Natural killer cell (primary cell): ENCODE results near the gene ADGRB3. TPM values are rescaled to one million over a fixed set of nuclear protein-coding genes. Genes with fewer than 3 reads are reported as not detected.

Experiments used
- ATAC-seq, 3 donors: fragments of 150-1000 bp in 2 of 3; fragments of 200-7000 bp in 1 of 3; cut with Tn5 transposase; 1 replicate in 1 of 3; 2 replicates in 2 of 3; pipeline ENCODE4 v1.10.0; 2021; ENCODE audit warnings: mild to moderate bottlenecking in 2 of 3, moderate library complexity in 2 of 3
- DNase-seq, 2 donors: peaks; one replicate each; pipeline versions ENCODE4 v3.0.0 to v3.0.0-alpha.2; 2013 to 2021; ENCODE audit warnings: mixed read lengths in 1 of 2
- H3K27ac ChIP-seq: one replicate; pipeline ENCODE4 v1.5.1; 2013; ENCODE audit warnings: mild to moderate bottlenecking, low read length
- H3K27me3 ChIP-seq: one replicate; pipeline ENCODE4 v1.6.1; 2013; ENCODE audit warnings: low read length; ENCODE audit not compliant: control insufficient read depth, insufficient read depth
- H3K36me3 ChIP-seq: one replicate; pipeline ENCODE4 v1.6.1; 2013; ENCODE audit warnings: low read length; ENCODE audit not compliant: control insufficient read depth, insufficient read depth
- H3K4me1 ChIP-seq: one replicate; pipeline ENCODE4 v1.6.1; 2013; ENCODE audit warnings: low read length; ENCODE audit not compliant: control insufficient read depth, insufficient read depth
- H3K4me3 ChIP-seq: one replicate; pipeline ENCODE4 v1.5.1; 2013; ENCODE audit warnings: low read length
- H3K9me3 ChIP-seq: one replicate; pipeline ENCODE4 v1.6.1; 2013; ENCODE audit warnings: low read length; ENCODE audit not compliant: control insufficient read depth, insufficient read depth
- H3K27ac Mint-ChIP-seq, 2 donors: one replicate each; pipeline ENCODE4 v1.8.0; 2022; ENCODE audit warnings: mild to moderate bottlenecking in 2 of 2, mixed read lengths in 2 of 2, moderate library complexity in 1 of 2
- H3K27me3 Mint-ChIP-seq, 2 donors: one replicate each; pipeline ENCODE4 v1.8.0; 2022; ENCODE audit warnings: low read depth in 2 of 2, mixed read lengths in 2 of 2
- H3K36me3 Mint-ChIP-seq: one replicate; pipeline ENCODE4 v1.8.0; 2022; ENCODE audit warnings: mixed read lengths
- H3K4me1 Mint-ChIP-seq, 2 donors: one replicate each; pipeline ENCODE4 v1.8.0; 2022; ENCODE audit warnings: mixed read lengths in 2 of 2
- H3K4me3 Mint-ChIP-seq: one replicate; pipeline ENCODE4 v1.8.0; 2022; ENCODE audit warnings: mild to moderate bottlenecking, moderate library complexity, mixed read lengths
- H3K9me3 Mint-ChIP-seq, 2 donors: one replicate each; pipeline ENCODE4 v1.8.0; 2022; ENCODE audit warnings: mixed read lengths in 2 of 2
- WGBS: methylation state at CpG from one replicate; pipeline ENCODE4 v1.1.7; 2013; ENCODE audit warnings: missing lambda C conversion rate; ENCODE audit not compliant: insufficient coverage; 5-methylcytosine and 5-hydroxymethylcytosine counted together
- intact Hi-C: fragments of 100-400 bp; cut with micrococcal nuclease; formaldehyde crosslinking; loops from one replicate; pipeline ENCODE4 v1.14.2; 2022
- total RNA-seq, 4 donors: library from RNA; stranded (reverse); fragments of 120-200 nt in 1 of 4; gene quantifications; one replicate each; pipeline versions ENCODE4 v1.2.3 to v1.2.4, GENCODE V29; 2013 to 2022
- TF ChIP-seq, protein P1 (sequence below): fragments of 200-600 bp; IDR thresholded peaks from one replicate; pipeline ENCODE4 v1.8.0; 2022; ENCODE audit warnings: antibody characterized with exemption

ADGRB3 gene
- total RNA-seq, 3 donors from 2014 or later (not counting 1 experiment from before 2014, with no cell fraction given) = not detected

DNA sequence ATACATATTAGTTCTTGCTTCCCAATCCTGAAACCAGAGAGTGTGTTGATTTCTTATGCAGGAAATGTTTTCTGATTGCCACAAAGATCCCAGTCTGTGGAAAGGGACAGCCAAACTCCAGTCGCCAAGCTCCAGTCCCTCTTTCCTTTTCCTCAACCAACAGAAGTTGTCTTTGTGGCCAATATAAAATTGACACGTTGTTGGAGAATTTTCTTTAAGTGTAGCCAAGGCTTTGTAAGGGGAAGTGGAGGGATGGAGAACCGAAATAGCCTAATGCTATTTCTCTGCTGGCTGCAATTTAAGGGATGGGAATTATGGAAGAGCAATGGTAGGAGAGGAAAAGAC, 5.4 kb downstream of the ADGRB3 start:
- no peak overlapping the region for H3K4me3 Mint-ChIP-seq

GRCh38 chr6:68641172-68641571, 6.1 kb downstream of the ADGRB3 start:
- peaks cover 11% of the 10 kb centered on the region in 2 donors for H3K27me3 Mint-ChIP-seq

More for the DNA sequence above, 5.4 kb downstream of the ADGRB3 start:
- peaks cover 8% of the 10 kb centered on the region for H3K27me3 ChIP-seq
- H3K9me3 ChIP-seq = no peaks in the 10 kb centered on the region
- H3K36me3 Mint-ChIP-seq = no peaks in the 10 kb centered on the region
- peaks cover 9% of the 10 kb centered on the region for H3K4me1 ChIP-seq
- no peak overlapping the region for H3K27ac Mint-ChIP-seq
- H3K9me3 Mint-ChIP-seq = peaks cover 0 to 9% of the 10 kb centered on the region in 2 donors
- no peaks in the 10 kb centered on the region for H3K36me3 ChIP-seq
- WGBS = 18% methylated on average over 2 of the region's 3 CpGs
- DNase-seq = no peak
- peaks cover 17 to 21% of the 10 kb centered on the region in 2 donors for H3K4me1 Mint-ChIP-seq
- intact Hi-C loops = no loop called here
- H3K27ac ChIP-seq = no peak overlapping the region
- H3K4me3 ChIP-seq = no peak overlapping the region
- TF ChIP-seq, protein P1, sequence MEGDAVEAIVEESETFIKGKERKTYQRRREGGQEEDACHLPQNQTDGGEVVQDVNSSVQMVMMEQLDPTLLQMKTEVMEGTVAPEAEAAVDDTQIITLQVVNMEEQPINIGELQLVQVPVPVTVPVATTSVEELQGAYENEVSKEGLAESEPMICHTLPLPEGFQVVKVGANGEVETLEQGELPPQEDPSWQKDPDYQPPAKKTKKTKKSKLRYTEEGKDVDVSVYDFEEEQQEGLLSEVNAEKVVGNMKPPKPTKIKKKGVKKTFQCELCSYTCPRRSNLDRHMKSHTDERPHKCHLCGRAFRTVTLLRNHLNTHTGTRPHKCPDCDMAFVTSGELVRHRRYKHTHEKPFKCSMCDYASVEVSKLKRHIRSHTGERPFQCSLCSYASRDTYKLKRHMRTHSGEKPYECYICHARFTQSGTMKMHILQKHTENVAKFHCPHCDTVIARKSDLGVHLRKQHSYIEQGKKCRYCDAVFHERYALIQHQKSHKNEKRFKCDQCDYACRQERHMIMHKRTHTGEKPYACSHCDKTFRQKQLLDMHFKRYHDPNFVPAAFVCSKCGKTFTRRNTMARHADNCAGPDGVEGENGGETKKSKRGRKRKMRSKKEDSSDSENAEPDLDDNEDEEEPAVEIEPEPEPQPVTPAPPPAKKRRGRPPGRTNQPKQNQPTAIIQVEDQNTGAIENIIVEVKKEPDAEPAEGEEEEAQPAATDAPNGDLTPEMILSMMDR = no peak
- ATAC-seq = no peak
- peaks cover 17 to 18% of the 10 kb centered on the region in 2 donors for H3K27me3 Mint-ChIP-seq

GRCh38 chr6:68642081-68642480, 7.0 kb downstream of the ADGRB3 start:
- peaks cover under 1% of the 10 kb centered on the region for H3K27me3 ChIP-seq
- no peak overlapping the region for H3K27ac ChIP-seq
- H3K36me3 Mint-ChIP-seq = no peaks in the 10 kb centered on the region
- ATAC-seq (no peak), DNase-seq (no peak)
- no peaks in the 10 kb centered on the region for H3K36me3 ChIP-seq
- TF ChIP-seq, protein P1 = no peak
- H3K4me1 Mint-ChIP-seq = peaks cover 1 to 9% of the 10 kb centered on the region in 2 donors
- H3K27me3 Mint-ChIP-seq = peaks cover 3 to 9% of the 10 kb centered on the region in 2 donors
- no peak overlapping the region for H3K4me3 Mint-ChIP-seq
- H3K4me1 ChIP-seq = no peaks in the 10 kb centered on the region
- H3K27ac Mint-ChIP-seq = no peak overlapping the region
- H3K9me3 ChIP-seq = no peaks in the 10 kb centered on the region
- H3K4me3 ChIP-seq = no peak overlapping the region
- intact Hi-C loops = no loop called here
- peaks cover 0 to 9% of the 10 kb centered on the region in 2 donors for H3K9me3 Mint-ChIP-seq

More at GRCh38 chr6:68641172-68641571, 6.1 kb downstream of the ADGRB3 start:
- TF ChIP-seq, protein P1 = no peak
- no peak overlapping the region for H3K4me3 ChIP-seq
- DNase-seq (no peak), ATAC-seq (no peak)
- H3K36me3 Mint-ChIP-seq = no peaks in the 10 kb centered on the region
- peaks cover 9 to 14% of the 10 kb centered on the region in 2 donors for H3K4me1 Mint-ChIP-seq
- intact Hi-C loops = no loop called here
- H3K36me3 ChIP-seq = no peaks in the 10 kb centered on the region
- H3K27me3 ChIP-seq = peaks cover 3% of the 10 kb centered on the region
- peaks cover 2% of the 10 kb centered on the region for H3K4me1 ChIP-seq
- no peak overlapping the region for H3K4me3 Mint-ChIP-seq
- no peak overlapping the region for H3K27ac Mint-ChIP-seq
- WGBS = 78% methylated on average over 2 of the region's 2 CpGs
- H3K9me3 ChIP-seq = no peaks in the 10 kb centered on the region
- peaks cover 0 to 9% of the 10 kb centered on the region in 2 donors for H3K9me3 Mint-ChIP-seq
- H3K27ac ChIP-seq = no peak overlapping the region

- DNase-seq (no peak), ATAC-seq (no peak)
- Histone ChIP-seq H3K27ac (no peak overlapping the region), H3K4me3 (no peak overlapping the region), H3K36me3 (no peaks in the 10 kb centered on the region), H3K4me1 (no peaks in the 10 kb centered on the region), H3K27me3 (no peaks in the 10 kb centered on the region), H3K9me3 (no peaks in the 10 kb centered on the region)
- H3K9me3 Mint-ChIP-seq = peaks cover 0 to 9% of the 10 kb centered on the region in 2 donors
- TF ChIP-seq, protein P1 = no peak
- no peak overlapping the region for H3K27ac Mint-ChIP-seq
- H3K4me1 Mint-ChIP-seq = peaks cover 0 to 7% of the 10 kb centered on the region in 2 donors
- peaks cover 0 to 5% of the 10 kb centered on the region in 2 donors for H3K27me3 Mint-ChIP-seq
- no peaks in the 10 kb centered on the region for H3K36me3 Mint-ChIP-seq
- 100% methylated on average over 1 of the region's 1 CpG for WGBS
- H3K4me3 Mint-ChIP-seq = no peak overlapping the region
- intact Hi-C loops = no loop called here
These were observed 7.9 kb downstream of the ADGRB3 start for GRCh38 chr6:68642977-68643376.
